BJ (cell line): ENCODE results near the gene CLDN34. TPM values are rescaled to one million over a fixed set of nuclear protein-coding genes. Genes with fewer than 3 reads are reported as not detected.

ENCODE experiments used
- CTCF ChIA-PET: fragments of 350-600 bp; formaldehyde crosslinking; extraction: SDS; loops from one replicate; lab custom pipeline; 2021; ENCODE audit warnings: antibody characterized with exemption, inconsistent platforms; lab: Yijun Ruan, JAX
- POLR2A ChIA-PET: fragments of 300-600 bp; sonication (Branson Sonifier 250); formaldehyde crosslinking; extraction: SDS; loops from one replicate; lab custom pipeline; 2021; ENCODE audit warnings: antibody characterized with exemption; lab: Charles Lee
- DNase-seq: peaks from one replicate; pipeline ENCODE4 v3.0.0-alpha.2; 2011; ENCODE audit warnings: low read depth
- H3K27me3 ChIP-seq: 2 replicates; pipeline ENCODE4 v1.6.0; 2011; ENCODE audit warnings: low read length; ENCODE audit not compliant: control insufficient read depth, insufficient read depth
- H3K36me3 ChIP-seq: 2 replicates; pipeline ENCODE4 v1.5.1; 2011; ENCODE audit warnings: low read length; ENCODE audit not compliant: control insufficient read depth, insufficient read depth
- H3K4me3 ChIP-seq: 2 replicates; pipeline ENCODE4 v1.5.1; 2011; ENCODE audit warnings: low read depth, mild to moderate bottlenecking, control low read depth, low read length
- CTCF ChIP-seq: IDR thresholded peaks from 2 replicates; pipeline ENCODE4 v1.5.1; 2011; ENCODE audit warnings: low read depth, mild to moderate bottlenecking, control low read depth, inconsistent platforms, low read length, moderate library complexity; ENCODE audit not compliant: insufficient read depth
- polyA plus RNA-seq: library from polyadenylated mRNA; depleted of rRNA; stranded (reverse); fragments of >200 nt; gene quantifications from 2 replicates; pipeline ENCODE4 v1.2.3, GENCODE V29; 2011

The CLDN34 gene
- polyA plus RNA-seq, 1 experiment = not detected

GRCh38 chrX:10011261-10011931, 44.2 kb downstream of the CLDN34 start:
- TF ChIP-seq CTCF = no peak
- H3K36me3 ChIP-seq = no peaks in the 10 kb centered on the region
- ChIA-PET POLR2A (no interaction called here), CTCF (interaction anchor here (0.6 to 2.0 kb wide), 3 partner anchors 96 to 165 kb away, joined by 3 to 14 read pairs (median 4); no protein-coding TSS in a partner anchor)
- H3K4me3 ChIP-seq = no peak overlapping the region
- no peak for DNase-seq
- H3K27me3 ChIP-seq = no peaks in the 10 kb centered on the region

- POLR2A ChIA-PET = no interaction called here
- CTCF ChIA-PET = interaction anchor here (0.6 to 2.0 kb wide), 3 partner anchors 95 to 166 kb away, joined by 3 to 14 read pairs (median 4); no protein-coding TSS in a partner anchor
- Histone ChIP-seq H3K36me3 (no peaks in the 10 kb centered on the region), H3K27me3 (no peaks in the 10 kb centered on the region), H3K4me3 (no peak overlapping the region)
- no peak for DNase-seq
- no peak for TF ChIP-seq CTCF
These were observed 44.8 kb downstream of the CLDN34 start for GRCh38 chrX:10011991-10012390.

GRCh38 chrX:10014462-10015354, 47.5 kb downstream of the CLDN34 start:
- no peaks in the 10 kb centered on the region for H3K27me3 ChIP-seq
- no peak for TF ChIP-seq CTCF
- H3K36me3 ChIP-seq = no peaks in the 10 kb centered on the region; the same call in 1 of the 2 replicates
- ChIA-PET CTCF (interaction anchor here (0.9 kb wide), 1 partner anchor 105 kb away, joined by 3 read pairs; no protein-coding TSS in a partner anchor), POLR2A (no interaction called here)
- H3K4me3 ChIP-seq = peak overlapping the region; percentile 54
- DNase-seq = peak; percentile 39

- Histone ChIP-seq H3K27me3 (no peaks in the 10 kb centered on the region), H3K4me3 (peak overlapping the region; percentile 57), H3K36me3 (no peaks in the 10 kb centered on the region; the same call in 1 of the 2 replicates)
- DNase-seq = no peak
- no peak for TF ChIP-seq CTCF
- POLR2A ChIA-PET = no interaction called here
- CTCF ChIA-PET = no interaction called here
These were observed 48.2 kb downstream of the CLDN34 start for GRCh38 chrX:10015355-10015722.
